Renal cortex interstitium (tissue), 11 donors: Measurements from ENCODE around the gene PHF10. TPM values are rescaled to one million over a fixed set of nuclear protein-coding genes. Genes with fewer than 3 reads are reported as not detected.
A peak's percentile ranks its signal among the peaks of the same experiment; 100 is the strongest.

Experiments
- DNase-seq, 11 donors: peaks; one replicate each; pipeline ENCODE4 v3.0.0-alpha.2; 2013; ENCODE audit warnings: low read depth in 9 of 11, low spot score in 4 of 11; ENCODE audit errors: extremely low read depth in 1 of 11
- polyA plus RNA-seq, 3 donors: library from polyadenylated mRNA; unstranded; fragments of 120-200 nt; gene quantifications; one replicate each; pipeline ENCODE4 v1.2.1, GENCODE V29; 2013; ENCODE audit not compliant: insufficient read length in 3 of 3

Gene PHF10
- polyA plus RNA-seq, 3 donors, result 107 to 125 (median 111) TPM

GRCh38 chr6:169729961-169730360 lies 5.7 kb upstream of the PHF10 start:
- no peak for DNase-seq

DNA sequence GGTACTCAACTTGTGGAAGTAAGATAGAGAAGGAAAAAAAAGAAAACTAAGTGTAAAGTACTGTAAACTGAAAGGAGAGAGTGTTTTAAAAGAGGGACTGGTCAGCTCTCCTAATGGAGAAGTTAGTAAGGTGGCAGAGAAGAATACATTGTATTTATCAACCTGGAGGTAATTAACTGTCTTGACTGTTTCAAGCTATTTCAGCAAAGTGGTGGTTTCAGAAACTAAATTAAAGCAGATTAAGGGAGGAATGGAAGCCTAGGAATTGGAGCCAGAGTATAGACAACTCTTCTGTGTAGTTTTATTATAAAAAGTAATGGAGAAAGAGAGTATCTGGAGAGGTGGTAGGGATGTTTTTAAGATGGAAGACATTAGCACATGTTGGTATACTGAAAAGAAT lies 2.7 kb upstream of the PHF10 start:
- DNase-seq, result no peak

DNA sequence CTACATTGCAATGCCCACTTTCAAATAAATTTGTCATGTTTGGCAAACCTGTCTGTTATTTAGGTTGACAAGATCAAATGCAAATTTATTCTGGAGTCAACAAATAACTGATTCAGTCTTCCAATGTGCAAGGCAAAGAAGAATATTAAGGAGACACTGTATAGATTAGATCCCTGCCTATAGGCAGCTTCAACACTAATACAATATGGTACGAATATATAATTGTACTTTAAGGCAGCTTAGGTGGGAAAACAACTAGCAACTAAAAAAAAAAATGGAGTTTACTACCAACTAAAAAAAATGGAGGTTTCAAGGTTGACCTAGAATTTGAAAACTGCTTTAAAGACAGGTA lies 1.7 kb upstream of the PHF10 start:
- DNase-seq, result no peak

DNA sequence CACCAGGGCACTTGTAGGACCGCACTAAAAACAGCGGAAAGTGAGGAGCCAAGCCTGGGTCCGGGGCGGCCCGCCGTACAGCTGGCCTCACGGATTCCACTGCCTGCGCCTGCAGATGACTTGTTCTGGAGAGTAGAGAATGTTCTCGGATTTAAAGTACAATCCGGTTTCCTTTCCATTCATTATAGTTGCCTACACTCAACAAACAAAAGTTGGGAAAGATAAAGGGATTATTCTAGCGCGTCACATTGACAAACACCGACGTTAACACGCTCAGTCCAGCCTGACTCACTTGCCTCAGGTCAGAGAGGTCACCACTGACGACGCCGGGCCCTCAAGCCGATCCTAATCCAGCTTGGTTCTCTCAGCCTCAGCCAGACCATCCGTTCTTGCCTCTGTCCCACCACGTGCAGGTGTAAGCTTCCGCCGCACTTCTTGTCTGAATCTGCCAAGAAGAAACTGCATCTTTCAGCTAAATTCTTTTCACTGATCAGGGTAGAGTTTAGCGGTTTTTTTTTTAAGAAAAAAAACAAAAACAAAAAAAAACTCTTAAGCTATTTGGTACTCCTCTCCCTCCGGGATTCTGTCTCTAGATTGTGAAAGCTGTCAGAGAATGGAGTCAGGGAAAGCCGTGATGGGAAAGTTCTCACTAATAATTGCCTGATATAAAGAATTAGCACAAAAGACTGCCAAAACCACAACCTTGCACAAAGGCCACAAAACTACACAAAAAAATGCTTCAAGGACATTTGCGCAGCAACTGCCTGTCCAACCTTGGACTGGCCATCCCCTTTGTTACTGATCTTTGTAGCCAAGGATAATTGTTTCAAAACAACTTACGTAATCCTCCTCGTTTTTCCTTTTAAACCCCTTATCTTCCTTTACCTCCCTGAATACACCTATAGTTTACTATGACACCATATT lies 1.1 kb upstream of the PHF10 start:
- peak in 7 of 11 donors; percentile 36 to 60 (median 46) for DNase-seq

DNA sequence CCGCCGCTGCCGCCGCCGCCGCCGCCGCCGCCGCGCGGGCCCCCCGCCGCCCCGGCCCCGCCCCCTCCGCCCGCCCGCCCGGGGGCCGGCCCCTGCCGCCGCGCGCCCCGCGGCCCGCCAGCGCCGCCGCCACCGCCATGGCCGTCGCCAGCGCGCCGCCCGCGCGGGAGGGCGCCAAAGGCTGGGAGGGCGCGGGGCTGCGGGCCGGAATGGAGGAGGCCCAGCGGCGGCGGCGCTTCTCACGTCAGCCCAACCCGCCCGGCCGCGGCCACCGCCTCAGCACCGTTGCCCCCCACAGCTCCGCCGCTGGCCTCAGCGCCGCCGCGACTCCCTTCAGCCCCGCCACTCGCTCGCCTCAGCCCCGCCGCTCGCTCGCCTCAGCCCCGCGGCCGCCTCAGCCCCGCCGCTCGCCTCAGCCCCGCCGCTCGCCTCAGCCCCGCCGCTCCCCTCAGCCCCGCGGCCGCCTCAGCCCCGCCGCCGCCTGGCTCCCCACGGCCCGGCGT lies 258 bp downstream of the PHF10 start:
- peak in 3 of 11 donors; percentile 19 to 31 (median 31) for DNase-seq

- DNase-seq, result peak in 7 of 11 donors; percentile 61 to 71 (median 63)
Observed at GRCh38 chr6:169723200-169723909, 945 bp downstream of the PHF10 start.

GRCh38 chr6:169722362-169723199 lies 1.7 kb downstream of the PHF10 start:
- DNase-seq, result peak in 5 of 11 donors; percentile 18 to 42 (median 35)

DNA sequence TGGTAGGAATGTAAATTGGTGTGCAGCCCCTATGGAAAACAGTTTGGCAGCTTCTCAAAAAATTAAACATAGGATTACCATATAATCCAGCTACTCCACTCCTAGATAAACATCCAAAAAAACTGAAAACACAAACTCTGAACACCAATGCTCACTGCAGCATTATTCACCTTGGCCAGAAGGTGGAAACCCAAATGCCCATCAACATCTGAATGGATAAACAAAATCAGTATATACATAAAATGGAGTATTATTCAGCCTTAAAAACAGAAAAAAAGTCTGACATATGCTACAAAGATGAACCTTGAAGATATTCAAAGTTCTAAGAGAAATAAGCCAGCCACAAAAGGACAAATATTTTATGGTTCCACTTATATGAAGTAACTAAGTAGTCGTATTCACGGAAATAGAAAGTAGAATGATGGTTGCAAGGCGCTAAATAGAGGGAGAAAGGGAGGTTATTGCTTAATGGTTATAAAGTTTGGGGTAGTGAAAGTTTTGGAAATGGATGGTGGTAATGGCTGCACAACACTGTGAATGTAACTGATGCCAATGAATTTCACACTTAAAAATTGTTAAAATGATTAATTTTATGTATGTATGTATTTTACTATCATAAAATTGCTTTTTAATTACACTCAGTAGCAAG lies 4.0 kb downstream of the PHF10 start:
- DNase-seq, result no peak

- DNase-seq, result no peak
Observed at GRCh38 chr6:169719117-169719516, 5.2 kb downstream of the PHF10 start.

DNA sequence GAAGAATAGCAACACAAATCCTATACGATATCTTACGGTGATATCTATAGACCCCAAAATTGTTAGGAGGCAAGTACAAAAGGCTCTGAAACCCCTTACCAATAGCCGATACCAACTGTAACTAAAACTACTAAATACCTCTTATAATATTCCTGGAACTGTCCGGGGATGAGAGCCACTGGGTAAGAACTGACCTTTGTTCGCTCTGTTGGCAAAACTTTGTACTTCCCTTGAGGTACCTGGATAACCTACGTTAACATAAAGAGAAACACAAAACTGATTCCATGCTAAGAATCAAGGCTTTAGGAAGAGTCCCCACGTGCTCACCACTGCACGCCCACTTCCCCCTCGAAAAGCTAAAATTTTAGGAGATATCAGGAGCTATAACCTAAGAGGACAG lies 9.7 kb downstream of the PHF10 start:
- no peak for DNase-seq

GRCh38 chr6:169714178-169714577 lies 10.1 kb downstream of the PHF10 start:
- no peak for DNase-seq

DNA sequence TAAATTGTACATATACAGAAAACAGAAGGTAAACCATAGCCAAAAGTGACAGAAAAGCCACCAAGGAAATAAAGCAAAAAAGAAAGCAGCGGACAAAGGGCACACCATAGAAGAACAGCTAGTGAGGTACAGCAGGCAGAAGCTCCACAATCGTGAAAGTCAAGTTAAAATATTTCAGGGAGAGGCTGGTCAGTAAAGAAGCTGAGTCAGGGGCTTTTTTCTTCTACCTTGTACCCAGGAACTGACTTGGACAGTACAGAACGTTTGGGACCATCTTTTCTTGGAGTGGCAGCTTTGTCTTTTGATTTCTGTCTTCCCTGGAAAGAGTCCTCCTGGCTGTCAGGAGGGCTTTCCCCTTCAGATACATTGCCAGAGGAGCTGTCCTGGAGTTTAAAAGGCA lies 14.3 kb downstream of the PHF10 start:
- DNase-seq, result no peak

DNA sequence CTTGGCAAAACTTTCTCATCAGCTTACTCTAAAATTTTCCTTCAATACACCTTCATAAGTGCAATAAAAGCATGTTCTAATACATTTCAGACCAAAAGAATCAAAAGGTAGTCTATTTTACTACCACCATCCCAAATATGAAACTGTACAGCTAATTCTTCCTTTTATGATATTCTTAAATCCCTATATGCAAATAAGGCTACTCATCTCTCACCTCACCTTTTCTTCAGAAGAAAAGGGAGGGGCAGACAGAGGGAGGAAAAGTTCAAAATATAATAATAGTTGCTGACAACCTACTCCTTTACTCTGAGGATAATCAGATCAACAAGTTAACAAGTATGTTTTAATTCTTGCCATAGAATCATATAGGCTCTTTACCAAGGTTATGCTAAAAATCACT lies 15.0 kb downstream of the PHF10 start:
- DNase-seq, result no peak

DNA sequence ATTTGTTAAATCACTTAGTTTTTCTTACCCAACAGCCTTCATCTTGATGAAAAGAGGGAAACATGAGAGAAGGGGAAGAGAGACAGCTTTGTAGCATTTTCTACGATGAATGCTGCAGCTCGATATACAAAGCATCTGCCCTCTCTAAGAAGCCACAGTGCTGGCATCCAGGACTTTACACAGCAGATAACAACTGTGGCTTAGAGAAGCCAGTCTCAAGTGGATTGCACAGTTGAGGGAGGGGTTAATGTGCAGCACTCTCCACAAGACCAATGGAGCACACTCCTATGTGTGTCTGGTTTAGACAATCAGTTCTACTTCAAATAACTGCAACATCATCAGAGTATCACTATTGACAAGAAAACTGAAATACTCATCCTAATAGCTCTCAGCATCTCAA lies 16.5 kb downstream of the PHF10 start:
- DNase-seq, result no peak

- no peak for DNase-seq
Observed at GRCh38 chr6:169702840-169703246, 21.5 kb downstream of the PHF10 start.

DNA sequence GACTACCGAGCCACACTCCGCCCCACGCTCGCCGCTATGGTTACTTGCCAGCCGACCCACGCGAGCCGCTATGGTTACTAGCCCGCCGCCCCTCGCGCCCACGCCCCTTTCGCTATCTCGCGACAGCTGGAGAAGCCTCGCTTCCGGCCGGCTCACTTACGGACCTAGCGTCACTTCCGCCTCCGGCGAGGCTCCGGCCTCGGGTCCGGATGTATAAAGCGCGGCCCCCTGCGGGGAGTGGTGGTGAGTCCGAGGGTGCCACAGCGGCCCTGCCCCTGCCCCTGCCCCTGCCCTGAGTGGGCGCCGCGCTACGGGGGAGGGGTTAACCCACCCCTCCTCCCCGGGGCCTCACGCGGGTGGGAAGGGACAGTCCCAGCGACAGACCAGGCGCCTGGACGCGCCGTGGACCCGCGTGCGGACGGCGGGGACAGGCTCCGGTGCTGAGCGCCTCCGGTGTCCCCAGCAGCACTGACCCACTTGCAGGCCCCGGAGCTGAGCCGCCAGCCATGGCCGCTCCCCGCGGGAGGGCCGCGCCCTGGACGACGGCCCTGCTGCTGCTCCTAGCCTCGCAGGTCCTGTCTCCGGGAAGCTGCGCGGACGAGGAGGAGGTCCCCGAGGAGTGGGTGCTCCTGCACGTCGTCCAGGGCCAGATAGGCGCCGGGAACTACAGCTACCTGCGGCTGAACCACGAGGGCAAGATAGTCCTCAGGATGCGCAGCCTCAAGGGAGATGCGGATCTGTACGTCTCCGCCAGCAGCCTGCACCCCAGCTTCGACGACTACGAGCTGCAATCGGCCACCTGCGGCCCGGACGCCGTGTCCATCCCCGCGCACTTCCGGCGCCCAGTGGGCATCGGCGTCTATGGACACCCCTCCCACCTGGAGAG lies 22.1 kb downstream of the PHF10 start, which contains the start of the genes C6orf120 and WDR27:
C6orf120 (plus strand) TSS at position 173 of the 886 bp plus-strand sequence; CDS start at position 507, 334 bp downstream.
WDR27 (minus strand) TSS at position 76 of the 886 bp plus-strand sequence. CDS start 13,024 bp downstream, outside the sequence.
- DNase-seq, result peak; percentile 86 to 95 (median 94)

GRCh38 chr6:169701311-169701953 lies 22.9 kb downstream of the PHF10 start:
- peak in 2 of 11 donors; percentile 12 to 14 for DNase-seq
